HepG2 (cell line): ENCODE measurements around the gene MCAT. TPM values are rescaled to one million over a fixed set of nuclear protein-coding genes. Genes with fewer than 3 reads are reported as not detected.

ENCODE experiments used
- BORCS8-MEF2B ChIP-seq: sonication (generic); formaldehyde crosslinking; IDR thresholded peaks from 2 replicates; pipeline ENCODE4 v1.8.0; 2022; ENCODE audit warnings: mild to moderate bottlenecking, missing genetic modification reagents
- DMAP1 ChIP-seq: IDR thresholded peaks from 2 replicates; pipeline ENCODE4 v1.6.1; 2016
- E2F5 ChIP-seq: sonication (generic); formaldehyde crosslinking; conservative IDR thresholded peaks from 2 replicates; pipeline ENCODE4 v1.4.0; 2020; ENCODE audit warnings: missing genetic modification reagents
- GPBP1L1 ChIP-seq: sonication (generic); formaldehyde crosslinking; IDR thresholded peaks from 2 replicates; pipeline ENCODE4 v1.5.0; 2020; ENCODE audit warnings: mild to moderate bottlenecking, missing genetic modification reagents
- KAT7 ChIP-seq: IDR thresholded peaks from 2 replicates; pipeline ENCODE4 v1.6.1; 2018; ENCODE audit warnings: borderline replicate concordance, missing compliant biosample characterization
- MAX ChIP-seq: IDR thresholded peaks from 2 replicates; pipeline ENCODE4 v1.6.1; 2012; ENCODE audit warnings: inconsistent platforms
- PRMT3 ChIP-seq: sonication (generic); formaldehyde crosslinking; IDR thresholded peaks from 2 replicates; pipeline ENCODE4 v1.8.1; 2022; ENCODE audit warnings: low read depth, mild to moderate bottlenecking, moderate library complexity, missing genetic modification reagents, borderline replicate concordance
- RARA ChIP-seq: IDR thresholded peaks from 2 replicates; pipeline ENCODE4 v1.6.1; 2016; ENCODE audit warnings: missing genetic modification reagents, missing compliant biosample characterization
- TBL1XR1 ChIP-seq: fragments of 150-350 bp; IDR thresholded peaks from 2 replicates; pipeline ENCODE4 v1.6.1; 2014; ENCODE audit warnings: borderline replicate concordance, low read length; ENCODE audit not compliant: partially characterized antibody
- THYN1 ChIP-seq: sonication (generic); formaldehyde crosslinking; IDR thresholded peaks from 2 replicates; pipeline ENCODE4 v1.8.1; 2023; ENCODE audit warnings: low read depth, mild to moderate bottlenecking, moderate library complexity, missing genetic modification reagents, borderline replicate concordance
- TSC22D2 ChIP-seq: sonication (generic); formaldehyde crosslinking; IDR thresholded peaks from 2 replicates; pipeline ENCODE4 v1.5.1; 2020; ENCODE audit warnings: missing genetic modification reagents, mild to moderate bottlenecking, borderline replicate concordance
- ZC3H13 ChIP-seq: sonication (generic); formaldehyde crosslinking; IDR thresholded peaks from 2 replicates; pipeline ENCODE4 v1.8.1; 2023; ENCODE audit warnings: mild to moderate bottlenecking, missing genetic modification reagents, moderate library complexity
- ZNF282 ChIP-seq: fragments of 450-650 bp; IDR thresholded peaks from 2 replicates; pipeline ENCODE4 v1.6.1; 2018; ENCODE audit not compliant: partially characterized antibody
- ZNF33A ChIP-seq: sonication (generic); formaldehyde crosslinking; IDR thresholded peaks from 2 replicates; pipeline ENCODE4 v1.5.1; 2020; ENCODE audit warnings: missing genetic modification reagents, mild to moderate bottlenecking, moderate library complexity, borderline replicate concordance
- ZNF557 ChIP-seq: sonication (generic); formaldehyde crosslinking; IDR thresholded peaks from 2 replicates; pipeline ENCODE4 v1.4.0; 2020; ENCODE audit warnings: missing genetic modification reagents
- ZNF724P ChIP-seq: sonication (generic); formaldehyde crosslinking; IDR thresholded peaks from 2 replicates; pipeline ENCODE4 v1.8.0; 2022; ENCODE audit warnings: missing genetic modification reagents, borderline replicate concordance
- polyA plus RNA-seq, 8 experiments: library from polyadenylated mRNA; depleted of rRNA in 3 of 8; stranded (reverse) in 7 of 8; unstranded in 1 of 8; fragments of >200 nt; fragmentation: Illumina TruSeq in 4 of 8; extraction: Trizol in 4 of 8; gene quantifications; 2 replicates each; pipeline versions ENCODE4 v1.2.1 to v1.2.3, GENCODE V29; 2011 to 2016; ENCODE audit warnings: low read depth in 4 of 8, missing spikeins in 1 of 8, mixed read lengths in 1 of 8; ENCODE audit not compliant: insufficient read depth in 1 of 8
- total RNA-seq, 5 experiments: library from RNA; depleted of rRNA; stranded (reverse); fragments of >200 nt; fragmentation: Illumina TruSeq; extraction: Trizol; gene quantifications; 2 replicates each; pipeline ENCODE4 v1.2.3, GENCODE V29; 2016; ENCODE audit warnings: low read depth in 1 of 5
- TF ChIP-seq, protein P1 (sequence below): sonication (generic); formaldehyde crosslinking; IDR thresholded peaks from 2 replicates; pipeline ENCODE4 v1.4.0; 2020; ENCODE audit warnings: missing genetic modification reagents
- TF ChIP-seq, protein P2 (sequence below): sonication (generic); formaldehyde crosslinking; IDR thresholded peaks from 2 replicates; pipeline ENCODE4 v1.4.0; 2020; ENCODE audit warnings: mild to moderate bottlenecking, missing genetic modification reagents

Gene MCAT
- total and polyA plus RNA-seq, 2 of the 13 experiments (the other 11 are each of a cell fraction or from before 2014, with no cell fraction given) = 9.3 to 16.7 TPM

- TF ChIP-seq GPBP1L1 (CRISPR knock-in tag) (no peak), MAX (peak; percentile 37; the same call in 1 of the 2 replicates), KAT7 (0 out of 2 replicates have a peak, but pooled peaks have one; percentile 53), ZNF33A (CRISPR knock-in tag) (no peak), DMAP1 (CRISPR knock-in tag) (peak; percentile 71; the same call in 1 of the 2 replicates), RARA (CRISPR knock-in tag) (peak; percentile 56), TSC22D2 (0 out of 2 replicates have a peak, but pooled peaks have one; percentile 26), BORCS8-MEF2B (CRISPR knock-in tag) (peak; percentile 31; the same call in 1 of the 2 replicates), ZNF282 (no peak), E2F5 (peak; percentile 73), TBL1XR1 (no peak), ZC3H13 (no peak), PRMT3 (CRISPR knock-in tag) (no peak), ZNF557 (no peak), ZNF724P (CRISPR knock-in tag) (no peak), THYN1 (CRISPR knock-in tag) (no peak)
- TF ChIP-seq, protein P1, sequence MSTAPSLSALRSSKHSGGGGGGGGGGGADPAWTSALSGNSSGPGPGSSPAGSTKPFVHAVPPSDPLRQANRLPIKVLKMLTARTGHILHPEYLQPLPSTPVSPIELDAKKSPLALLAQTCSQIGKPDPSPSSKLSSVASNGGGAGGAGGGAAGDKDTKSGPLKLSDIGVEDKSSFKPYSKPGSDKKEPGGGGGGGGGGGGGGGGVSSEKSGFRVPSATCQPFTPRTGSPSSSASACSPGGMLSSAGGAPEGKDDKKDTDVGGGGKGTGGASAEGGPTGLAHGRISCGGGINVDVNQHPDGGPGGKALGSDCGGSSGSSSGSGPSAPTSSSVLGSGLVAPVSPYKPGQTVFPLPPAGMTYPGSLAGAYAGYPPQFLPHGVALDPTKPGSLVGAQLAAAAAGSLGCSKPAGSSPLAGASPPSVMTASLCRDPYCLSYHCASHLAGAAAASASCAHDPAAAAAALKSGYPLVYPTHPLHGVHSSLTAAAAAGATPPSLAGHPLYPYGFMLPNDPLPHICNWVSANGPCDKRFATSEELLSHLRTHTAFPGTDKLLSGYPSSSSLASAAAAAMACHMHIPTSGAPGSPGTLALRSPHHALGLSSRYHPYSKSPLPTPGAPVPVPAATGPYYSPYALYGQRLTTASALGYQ (CRISPR knock-in tag) = peak; percentile 70
- TF ChIP-seq, protein P2, sequence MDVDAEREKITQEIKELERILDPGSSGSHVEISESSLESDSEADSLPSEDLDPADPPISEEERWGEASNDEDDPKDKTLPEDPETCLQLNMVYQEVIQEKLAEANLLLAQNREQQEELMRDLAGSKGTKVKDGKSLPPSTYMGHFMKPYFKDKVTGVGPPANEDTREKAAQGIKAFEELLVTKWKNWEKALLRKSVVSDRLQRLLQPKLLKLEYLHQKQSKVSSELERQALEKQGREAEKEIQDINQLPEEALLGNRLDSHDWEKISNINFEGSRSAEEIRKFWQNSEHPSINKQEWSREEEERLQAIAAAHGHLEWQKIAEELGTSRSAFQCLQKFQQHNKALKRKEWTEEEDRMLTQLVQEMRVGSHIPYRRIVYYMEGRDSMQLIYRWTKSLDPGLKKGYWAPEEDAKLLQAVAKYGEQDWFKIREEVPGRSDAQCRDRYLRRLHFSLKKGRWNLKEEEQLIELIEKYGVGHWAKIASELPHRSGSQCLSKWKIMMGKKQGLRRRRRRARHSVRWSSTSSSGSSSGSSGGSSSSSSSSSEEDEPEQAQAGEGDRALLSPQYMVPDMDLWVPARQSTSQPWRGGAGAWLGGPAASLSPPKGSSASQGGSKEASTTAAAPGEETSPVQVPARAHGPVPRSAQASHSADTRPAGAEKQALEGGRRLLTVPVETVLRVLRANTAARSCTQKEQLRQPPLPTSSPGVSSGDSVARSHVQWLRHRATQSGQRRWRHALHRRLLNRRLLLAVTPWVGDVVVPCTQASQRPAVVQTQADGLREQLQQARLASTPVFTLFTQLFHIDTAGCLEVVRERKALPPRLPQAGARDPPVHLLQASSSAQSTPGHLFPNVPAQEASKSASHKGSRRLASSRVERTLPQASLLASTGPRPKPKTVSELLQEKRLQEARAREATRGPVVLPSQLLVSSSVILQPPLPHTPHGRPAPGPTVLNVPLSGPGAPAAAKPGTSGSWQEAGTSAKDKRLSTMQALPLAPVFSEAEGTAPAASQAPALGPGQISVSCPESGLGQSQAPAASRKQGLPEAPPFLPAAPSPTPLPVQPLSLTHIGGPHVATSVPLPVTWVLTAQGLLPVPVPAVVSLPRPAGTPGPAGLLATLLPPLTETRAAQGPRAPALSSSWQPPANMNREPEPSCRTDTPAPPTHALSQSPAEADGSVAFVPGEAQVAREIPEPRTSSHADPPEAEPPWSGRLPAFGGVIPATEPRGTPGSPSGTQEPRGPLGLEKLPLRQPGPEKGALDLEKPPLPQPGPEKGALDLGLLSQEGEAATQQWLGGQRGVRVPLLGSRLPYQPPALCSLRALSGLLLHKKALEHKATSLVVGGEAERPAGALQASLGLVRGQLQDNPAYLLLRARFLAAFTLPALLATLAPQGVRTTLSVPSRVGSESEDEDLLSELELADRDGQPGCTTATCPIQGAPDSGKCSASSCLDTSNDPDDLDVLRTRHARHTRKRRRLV = no peak
Measured at GRCh38 chr22:43187171-43188099, 44.2 kb upstream of the MCAT start (continued).
